HG03457 (cell line): ENCODE results near the gene GOLT1B.

Source experiments
- ATAC-seq: cut with Tn5 transposase; IDR thresholded peaks from one replicate; pipeline ENCODE4 v1.9.1; 2021; ENCODE audit warnings: moderate number of reproducible peaks; ENCODE audit not compliant: unreplicated experiment

Gene GOLT1B

DNA sequence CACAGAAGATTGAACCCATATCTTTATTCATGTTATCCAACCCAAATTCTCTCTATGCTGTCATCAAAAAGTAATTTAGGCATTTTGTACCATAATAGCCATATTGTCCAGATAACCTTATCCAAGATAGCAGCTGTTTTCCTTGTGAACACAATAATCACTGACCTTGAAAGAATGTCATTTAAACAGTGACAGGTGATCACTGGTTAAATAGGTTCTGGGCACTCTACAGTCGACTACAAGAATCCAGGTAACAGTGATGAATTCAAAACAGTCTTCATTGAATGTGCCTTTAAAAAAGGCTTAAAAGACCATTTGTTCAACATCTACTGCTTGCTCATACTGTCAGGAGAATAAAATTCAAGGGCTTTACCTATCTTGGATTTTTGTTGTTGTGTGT lies 20.0 kb downstream of the GOLT1B start:
- no peak for ATAC-seq

DNA sequence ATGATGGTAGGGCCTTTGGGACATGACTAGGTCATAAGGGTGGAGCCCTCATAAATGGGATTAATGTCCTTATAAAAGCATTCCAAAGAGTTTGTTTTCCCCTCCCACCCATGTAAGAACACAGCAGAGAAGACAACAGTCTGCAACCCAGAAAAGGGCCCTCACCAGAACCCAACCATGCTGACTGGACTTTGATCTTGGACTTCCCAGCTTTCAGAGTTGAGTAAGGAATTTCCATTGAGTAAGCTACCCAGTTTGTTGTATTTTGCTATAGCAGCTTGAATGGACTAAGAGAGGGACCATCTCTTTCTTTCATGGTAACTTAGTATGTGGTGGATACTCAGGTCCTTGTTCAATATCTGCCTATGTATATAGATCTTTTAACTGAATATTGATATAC lies 21.6 kb downstream of the GOLT1B start:
- no peak for ATAC-seq

DNA sequence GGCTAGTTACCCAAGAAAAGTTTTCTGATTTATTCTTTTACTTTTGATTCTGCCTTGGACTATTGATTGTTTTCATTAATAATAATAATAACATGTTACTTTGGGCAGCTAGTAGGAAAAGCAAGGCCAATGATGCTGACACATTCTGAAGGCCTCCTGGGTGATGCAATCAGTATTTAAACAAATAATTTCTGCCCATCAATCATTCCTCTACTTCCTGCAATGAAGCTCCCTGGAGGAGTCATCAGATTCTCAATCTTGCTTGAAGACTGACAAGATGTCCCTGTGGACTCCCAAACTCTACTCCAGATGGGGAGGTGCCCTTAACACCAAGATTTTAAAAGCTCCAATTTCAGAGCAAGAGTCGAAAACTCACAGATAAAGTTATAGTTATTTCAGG lies 24.5 kb downstream of the GOLT1B start, which contains the start of gene SPX:
TSS of gene SPX (plus strand) at position 244 of the 400 bp plus-strand sequence. CDS start 177 bp downstream, outside the sequence.
- no peak for ATAC-seq

DNA sequence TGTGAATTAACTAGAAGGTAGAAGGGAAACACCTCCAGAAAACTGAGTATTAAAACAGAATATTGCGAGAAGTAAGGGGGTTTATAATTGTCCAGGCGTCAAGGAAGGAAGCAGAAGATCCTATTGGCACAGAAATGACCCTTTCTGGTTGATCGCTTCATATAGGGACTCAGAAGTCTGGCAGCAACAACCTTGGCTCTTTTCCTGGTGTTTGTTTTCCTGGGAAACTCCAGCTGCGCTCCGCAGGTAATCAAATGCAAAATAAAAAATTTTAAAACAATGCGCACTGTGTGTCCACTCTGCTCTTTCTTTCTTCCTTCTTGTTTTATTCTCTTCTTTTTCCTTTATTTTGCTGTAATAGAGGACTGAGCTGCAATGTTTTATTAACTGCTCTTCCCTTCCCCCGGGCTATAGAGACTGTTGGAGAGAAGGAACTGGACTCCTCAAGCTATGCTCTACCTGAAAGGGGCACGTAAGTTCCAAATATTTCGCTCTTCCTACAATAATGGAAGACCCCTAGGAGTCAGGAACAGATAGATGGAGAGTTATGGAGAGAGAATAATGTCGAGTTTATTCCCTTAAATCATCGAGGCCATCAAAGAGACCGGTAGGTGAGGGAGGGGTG lies 25.2 kb downstream of the GOLT1B start:
- no peak for ATAC-seq

DNA sequence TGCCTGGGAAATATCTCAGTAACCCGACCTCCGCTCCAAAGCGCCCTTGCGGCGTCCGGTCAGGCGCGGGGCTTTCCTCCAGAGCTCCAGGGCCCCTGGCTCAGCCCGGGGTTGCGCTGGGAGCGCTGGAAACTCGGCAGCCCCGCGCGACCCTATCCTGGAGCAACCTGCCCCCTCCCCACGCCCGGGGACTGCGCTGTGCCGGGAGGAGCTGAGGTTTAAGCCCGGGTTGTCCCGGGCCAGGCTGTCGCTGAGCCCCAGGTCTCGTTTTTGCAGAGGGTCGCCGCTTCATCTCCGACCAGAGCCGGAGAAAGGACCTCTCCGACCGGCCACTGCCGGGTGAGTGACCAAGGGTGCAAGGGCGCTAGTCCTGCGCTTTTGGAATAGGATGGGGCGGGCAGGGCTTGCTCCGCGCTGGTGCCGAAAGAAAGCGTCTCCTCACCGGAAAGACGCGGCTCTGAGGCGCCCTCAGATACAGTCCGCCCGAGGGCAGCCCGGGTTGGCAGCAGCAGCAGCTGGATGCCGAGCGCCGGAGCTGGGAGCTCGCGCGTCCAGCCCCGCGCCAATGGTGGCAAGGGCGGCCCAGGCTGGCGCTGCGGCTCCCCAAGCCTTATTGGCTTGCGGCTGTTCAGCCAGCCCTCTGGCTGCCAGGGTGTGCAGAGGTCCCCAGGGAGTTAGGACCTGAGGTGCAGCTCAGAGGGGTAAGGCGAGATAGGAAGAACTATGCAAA lies 26.0 kb downstream of the GOLT1B start:
- ATAC-seq, result peak; percentile 98

DNA sequence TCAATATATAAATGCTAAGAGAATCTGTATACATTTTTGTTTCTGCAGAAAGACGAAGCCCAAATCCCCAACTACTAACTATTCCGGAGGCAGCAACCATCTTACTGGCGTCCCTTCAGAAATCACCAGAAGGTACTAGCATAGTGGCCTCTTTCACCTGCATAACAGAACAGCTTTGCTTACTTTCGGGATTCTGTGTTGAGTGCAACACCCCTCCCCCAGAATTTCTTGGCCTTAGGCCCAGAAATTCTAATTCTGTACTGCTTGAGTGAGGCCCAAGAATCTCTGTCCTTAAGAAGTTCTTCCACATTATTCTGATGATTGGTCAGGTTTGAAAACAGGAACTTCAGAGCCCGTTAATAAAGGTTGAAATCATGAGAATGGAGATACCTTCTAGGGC lies 27.4 kb downstream of the GOLT1B start:
- no peak for ATAC-seq

DNA sequence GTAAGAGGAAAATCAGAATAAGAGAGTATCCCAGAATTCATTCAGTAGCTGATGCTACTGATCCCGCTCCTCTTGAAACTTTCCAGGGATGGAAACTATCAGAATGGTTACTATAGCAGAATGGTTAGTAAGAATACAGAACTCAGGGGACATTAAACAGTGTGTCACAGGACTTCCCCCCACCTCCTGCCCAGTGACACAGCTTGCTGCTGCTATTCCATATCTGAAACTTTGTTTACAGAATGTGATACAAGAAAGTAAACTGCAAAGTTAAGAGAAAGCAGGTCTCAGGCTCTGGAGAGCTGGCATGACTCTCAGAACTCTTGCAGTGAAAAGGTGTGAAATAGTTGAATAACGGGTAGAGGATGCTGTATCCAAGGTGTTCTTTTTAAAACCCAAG lies 27.9 kb downstream of the GOLT1B start:
- ATAC-seq, result no peak

DNA sequence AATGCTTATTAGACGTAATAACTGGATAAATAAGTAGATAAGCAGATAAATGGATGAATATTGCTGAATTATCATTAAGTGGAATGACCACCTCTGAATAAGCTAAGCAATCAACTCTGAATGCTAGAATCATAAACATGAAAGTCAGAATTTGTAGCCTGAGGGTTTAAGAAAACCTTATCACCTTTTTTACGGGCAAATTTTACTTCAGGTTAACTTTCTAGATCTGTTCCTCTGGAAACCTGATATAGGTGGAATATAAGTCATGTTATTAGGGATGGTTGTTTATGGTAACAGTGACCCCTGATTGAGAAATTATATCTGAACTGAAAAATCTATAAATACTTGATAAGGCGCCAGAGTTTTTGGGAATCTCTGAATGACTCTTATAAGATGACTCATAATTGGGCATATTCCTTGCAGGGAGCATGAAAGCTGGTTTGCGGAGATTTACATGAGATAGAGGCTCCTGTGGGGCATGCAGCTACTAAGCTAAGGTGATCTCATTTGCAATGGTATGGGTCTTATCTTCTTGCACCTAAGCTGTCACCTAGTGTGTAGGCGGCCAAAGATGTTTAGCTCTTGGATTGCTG lies 36.6 kb downstream of the GOLT1B start:
- ATAC-seq, result no peak

DNA sequence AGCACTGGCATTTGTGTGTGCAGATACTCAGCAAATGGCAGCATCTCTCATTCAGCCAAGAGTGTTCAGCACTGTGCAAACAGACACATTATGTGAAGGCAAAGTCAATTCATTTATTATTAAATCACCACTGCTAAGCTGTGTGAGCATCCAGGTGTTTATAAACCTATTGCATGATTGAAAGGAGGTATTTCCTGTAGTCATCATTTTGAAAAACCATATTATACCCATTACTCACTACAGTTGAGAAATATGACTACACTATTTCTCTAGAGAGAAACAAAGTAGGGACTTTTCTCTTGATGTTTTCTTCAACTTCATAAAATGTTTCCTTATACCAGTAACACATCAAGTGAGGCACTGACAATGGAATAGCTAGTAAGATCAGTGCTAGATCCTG lies 38.2 kb downstream of the GOLT1B start:
- ATAC-seq, result no peak

DNA sequence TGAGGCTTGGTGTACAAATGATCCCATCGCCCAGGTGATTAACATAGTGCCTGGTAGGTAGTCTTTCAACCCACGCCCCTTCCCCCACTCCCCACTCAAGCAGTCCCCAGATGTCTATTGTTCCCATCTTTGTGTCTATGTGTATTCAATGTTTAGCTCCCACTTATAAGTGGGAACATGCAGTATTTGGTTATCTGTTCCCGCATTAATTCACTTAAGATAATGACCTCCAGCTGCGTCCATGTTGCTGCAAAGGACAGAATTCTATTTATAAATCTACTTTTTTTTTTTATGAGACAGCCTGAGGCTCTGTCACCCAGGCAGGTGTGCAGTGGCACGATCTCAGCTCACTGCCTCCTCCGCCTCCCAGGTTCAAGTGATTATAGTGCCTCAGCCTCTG lies 40.2 kb downstream of the GOLT1B start:
- ATAC-seq, result no peak

DNA sequence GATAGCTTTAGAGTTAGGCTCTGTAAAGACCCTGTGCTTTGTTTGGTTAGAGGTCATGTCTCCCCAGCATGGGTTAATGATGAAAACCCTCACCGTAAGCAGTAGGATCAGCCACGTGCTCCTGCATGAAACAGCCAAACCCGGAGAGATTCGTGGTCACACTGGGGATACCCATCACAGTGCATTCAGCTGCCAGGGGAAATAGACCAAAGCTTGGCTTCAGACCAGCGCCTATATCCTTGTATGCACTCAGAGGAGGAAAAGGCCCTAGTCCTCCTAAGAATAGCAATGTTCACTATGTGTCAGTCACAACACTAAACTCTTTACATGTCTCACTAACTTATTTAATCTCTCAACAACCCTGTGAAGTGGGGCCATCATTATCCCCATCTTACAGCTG lies 40.8 kb downstream of the GOLT1B start:
- ATAC-seq, result no peak

DNA sequence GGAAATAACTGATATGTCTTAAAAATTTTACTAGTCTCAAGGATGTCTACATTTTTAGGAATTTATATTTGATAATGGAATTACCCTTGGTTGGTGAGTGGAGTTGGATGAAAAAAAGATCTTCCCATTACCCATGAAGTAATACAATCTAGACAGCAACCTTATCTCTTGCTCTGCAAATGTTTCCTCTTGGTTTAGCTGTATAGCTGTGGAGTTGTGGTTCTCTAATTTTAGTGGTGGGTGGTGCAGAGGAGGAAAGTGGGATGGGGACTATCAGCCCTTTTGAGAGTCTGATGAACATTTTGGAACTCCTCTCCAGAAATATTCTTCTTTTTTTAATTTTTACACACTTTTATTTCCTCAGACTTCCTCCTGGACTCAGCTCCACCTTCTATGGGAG lies 41.6 kb downstream of the GOLT1B start:
- no peak for ATAC-seq

DNA sequence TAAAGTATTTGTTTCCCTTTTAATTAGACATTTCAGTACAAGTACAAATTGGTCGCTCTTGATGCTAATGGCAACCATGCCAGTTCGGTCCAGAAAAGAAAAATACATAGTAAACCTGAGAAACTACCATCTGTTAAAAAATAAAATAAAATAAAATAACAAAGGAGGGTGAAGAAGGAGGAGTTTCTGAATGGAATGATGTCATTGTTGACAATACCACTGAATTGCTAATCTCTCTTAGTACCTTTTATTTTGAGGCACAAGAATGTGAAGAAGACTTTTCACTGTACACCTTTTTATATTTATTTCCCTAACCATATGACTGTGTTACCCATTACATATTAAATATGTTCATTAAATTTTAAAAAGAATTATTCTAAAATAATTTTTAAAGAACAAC lies 44.0 kb downstream of the GOLT1B start:
- ATAC-seq, result no peak

DNA sequence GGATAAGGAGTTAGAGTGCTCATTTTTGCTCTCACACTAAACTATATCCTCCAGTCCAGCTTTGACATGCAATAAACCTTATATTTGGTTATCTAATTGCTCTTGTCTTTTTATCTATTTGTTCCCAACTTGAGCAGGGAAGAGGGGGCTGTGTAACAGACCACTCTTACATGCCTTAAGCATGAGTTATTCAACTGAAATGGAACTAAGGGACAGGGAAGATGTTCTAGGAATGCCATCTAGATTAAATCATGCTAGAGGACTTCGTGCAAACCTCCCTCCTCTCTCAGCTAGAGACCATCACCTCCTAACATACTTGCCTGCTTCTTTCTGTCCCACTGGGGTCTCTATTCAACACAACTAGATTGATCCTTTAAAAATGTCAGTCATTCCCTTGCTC lies 45.1 kb downstream of the GOLT1B start:
- no peak for ATAC-seq

DNA sequence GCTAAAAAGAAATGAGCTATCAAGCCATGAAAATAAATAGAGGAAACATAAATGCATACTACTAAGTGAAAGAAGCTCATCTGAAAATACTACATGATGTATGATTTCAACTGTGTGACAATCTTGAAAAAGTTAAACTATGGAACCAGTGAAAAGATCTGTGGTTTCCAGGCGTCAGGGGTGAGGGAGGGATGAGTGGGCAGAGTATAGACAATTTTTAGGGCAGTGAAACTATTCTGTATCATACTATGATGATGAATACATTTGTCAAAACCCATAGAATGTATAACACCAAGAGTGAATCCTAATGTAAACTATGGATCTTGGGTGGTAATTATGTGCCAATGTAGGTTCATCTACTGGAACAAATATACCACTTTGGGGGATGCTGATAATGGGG lies 45.8 kb downstream of the GOLT1B start:
- ATAC-seq, result no peak

DNA sequence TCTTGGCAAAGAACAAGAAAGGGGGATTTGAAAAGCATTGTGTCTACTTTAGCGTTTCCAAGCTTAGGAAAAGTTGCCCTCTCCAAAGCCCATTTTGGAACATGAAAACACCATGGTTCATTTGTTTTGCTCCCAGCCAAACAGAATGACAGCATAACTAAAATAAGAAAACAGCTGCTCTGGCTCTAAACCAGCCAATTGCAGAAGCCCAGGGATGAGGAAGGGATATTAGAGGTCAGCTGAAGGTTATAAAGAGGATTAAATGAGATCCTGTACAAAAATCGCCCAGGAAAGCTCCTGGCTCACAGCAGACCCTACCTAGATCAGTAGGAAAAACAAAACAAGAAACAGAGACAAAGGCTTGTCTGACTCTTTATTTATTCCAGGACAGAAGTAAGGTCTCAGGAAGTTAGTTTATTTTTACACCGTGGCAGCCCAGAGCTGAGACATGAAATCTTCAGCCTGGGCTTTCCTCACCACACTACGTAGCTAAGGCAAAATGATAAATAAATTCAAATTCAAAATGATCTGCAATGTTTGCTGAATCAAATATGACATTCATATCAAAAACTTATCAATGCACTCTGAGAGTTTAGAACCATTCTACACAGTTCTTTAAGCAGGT lies 50.4 kb downstream of the GOLT1B start:
- ATAC-seq, result no peak

DNA sequence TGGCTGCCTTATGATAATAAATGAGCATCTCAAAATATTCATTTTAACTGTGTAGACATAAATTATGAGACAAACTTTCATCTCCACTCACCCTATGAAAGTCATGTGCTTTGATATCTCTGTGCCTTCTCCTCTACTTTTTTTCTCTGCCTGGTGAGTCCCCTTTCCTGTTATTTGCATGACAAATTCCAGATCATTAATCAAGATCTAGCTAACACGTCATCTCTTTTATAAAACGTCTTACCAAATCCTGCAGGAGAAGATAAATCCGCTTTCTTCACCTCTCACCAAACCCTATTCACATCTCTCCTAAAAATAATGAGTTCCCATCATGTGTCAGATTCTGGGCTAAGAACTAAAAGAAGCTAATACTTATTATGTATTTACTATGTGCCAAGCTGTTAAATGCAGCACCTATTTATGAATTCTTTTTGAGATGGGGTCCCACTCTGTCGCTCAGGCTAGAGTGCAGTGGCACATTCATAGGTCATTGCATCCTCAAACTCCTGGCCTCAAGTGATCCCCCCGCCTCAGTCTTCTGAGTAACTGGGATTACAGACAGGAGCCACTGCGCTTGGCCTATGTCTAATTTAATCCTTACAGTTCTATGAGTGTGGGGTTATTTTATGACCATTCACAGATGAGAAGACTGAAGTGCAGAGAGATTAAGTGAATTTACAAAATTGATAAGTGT lies 51.2 kb downstream of the GOLT1B start:
- ATAC-seq, result no peak

DNA sequence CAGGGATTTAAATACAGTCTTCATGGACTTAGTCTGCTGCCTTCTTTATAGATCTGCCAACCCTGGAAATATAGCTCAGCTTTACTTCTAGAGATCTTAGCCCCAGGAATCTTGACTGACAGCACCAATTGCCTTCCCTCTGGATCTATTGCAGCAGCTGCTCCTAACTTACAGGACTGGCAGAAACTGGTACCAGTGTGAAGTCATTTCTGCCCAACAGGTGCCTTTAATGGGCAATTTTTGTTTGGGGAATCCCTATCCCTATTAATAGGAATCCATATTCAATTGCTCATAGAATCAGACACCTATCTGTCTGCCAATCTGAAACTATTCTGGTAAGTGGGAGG lies 51.7 kb downstream of the GOLT1B start:
- ATAC-seq, result no peak

DNA sequence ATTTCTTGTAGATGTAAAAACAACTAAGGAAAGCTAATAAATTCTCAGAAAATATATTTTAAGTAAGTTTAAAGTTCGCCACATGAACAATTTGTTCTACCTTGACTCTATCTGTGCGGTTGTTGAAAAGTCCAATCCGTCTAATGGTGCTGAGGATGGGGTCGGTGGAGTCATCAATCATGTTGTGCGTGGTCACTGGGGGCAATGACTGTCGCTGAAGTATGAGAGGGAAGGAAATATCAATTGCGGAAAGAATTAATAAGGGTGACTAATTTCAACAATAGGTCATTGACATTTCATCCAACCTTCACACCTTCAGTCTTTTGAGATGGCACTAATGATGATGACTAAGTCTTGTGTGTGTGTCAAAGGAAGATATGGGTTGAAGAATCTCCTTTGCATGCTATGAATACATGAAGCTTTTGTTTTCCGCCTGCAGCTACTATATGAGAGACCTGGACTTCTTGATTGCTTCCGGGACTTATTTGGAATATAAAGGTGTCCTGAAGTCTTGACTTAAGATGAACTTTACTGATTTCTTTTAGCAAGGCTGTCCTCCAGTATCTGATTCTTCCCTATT lies 56.6 kb downstream of the GOLT1B start:
- ATAC-seq, result no peak

DNA sequence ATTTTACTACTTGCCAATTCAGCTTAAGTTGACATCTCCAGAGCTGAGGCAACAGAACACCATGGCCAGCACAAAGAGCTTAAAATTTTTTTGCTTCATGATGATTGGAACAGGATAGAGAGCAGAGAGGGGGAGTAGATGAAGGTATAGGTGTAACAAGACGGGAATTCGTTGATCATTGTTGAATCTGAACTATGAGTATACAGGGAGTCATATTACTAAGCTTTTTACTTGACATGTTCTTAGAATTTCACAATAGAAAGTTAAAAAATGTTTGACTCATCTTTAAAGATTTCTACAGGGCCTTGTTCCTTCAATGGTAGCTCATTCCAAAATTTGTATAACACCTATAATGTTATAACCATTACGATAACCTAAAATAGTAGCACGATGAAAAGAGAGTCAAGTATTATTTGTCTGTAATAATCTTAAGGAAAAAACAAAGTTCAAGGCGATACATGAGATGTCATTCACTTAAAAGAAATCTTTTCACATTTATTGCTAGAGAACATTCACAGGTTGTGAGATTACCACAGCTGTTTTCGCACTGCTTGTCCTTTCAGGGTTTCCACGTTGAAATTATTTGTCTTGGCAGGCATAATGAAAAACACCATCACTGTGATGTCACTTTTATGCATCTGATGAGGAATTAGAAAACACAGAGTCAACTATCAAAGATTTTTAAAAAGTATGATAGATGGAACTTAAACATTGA lies 58.4 kb downstream of the GOLT1B start:
- ATAC-seq, result no peak
